NCI-H1105 treated with DMSO at 0.1 percent for 48 hours (cell line): Measurements from ENCODE around the gene PLEKHG2.

ENCODE experiments used
- DNase-seq: peaks from one replicate; lab custom pipeline; 2025; lab: John Stamatoyannopoulos, UW

PLEKHG2 gene

GRCh38 chr19:39385629-39386411 lies 26.6 kb upstream of the PLEKHG2 start:
- no peak for DNase-seq

GRCh38 chr19:39386557-39386956 lies 25.9 kb upstream of the PLEKHG2 start:
- DNase-seq: no peak

GRCh38 chr19:39388657-39389056 lies 23.8 kb upstream of the PLEKHG2 start:
- no peak for DNase-seq

GRCh38 chr19:39389631-39390414 lies 22.6 kb upstream of the PLEKHG2 start:
- no peak for DNase-seq

GRCh38 chr19:39390451-39390750 lies 22.1 kb upstream of the PLEKHG2 start:
- no peak for DNase-seq

GRCh38 chr19:39390751-39391437 lies 21.6 kb upstream of the PLEKHG2 start, which contains the start of the genes MED29 and PAF1:
Gene MED29, plus strand, starts transcription at chr19:39391378. Its CDS starts 45 bp downstream, at chr19:39391423.
Gene PAF1, minus strand, starts transcription at chr19:39391106. Its CDS starts 242 bp downstream, at chr19:39390864.
- DNase-seq: peak; percentile 100

GRCh38 chr19:39397360-39398296 lies 14.8 kb upstream of the PLEKHG2 start:
- peak; percentile 48 for DNase-seq

- no peak for DNase-seq
These were observed 14.1 kb upstream of the PLEKHG2 start for GRCh38 chr19:39398297-39398864.

GRCh38 chr19:39399668-39400050 lies 12.8 kb upstream of the PLEKHG2 start:
- no peak for DNase-seq

- DNase-seq: no peak
These were observed 12.4 kb upstream of the PLEKHG2 start for GRCh38 chr19:39400061-39400460.

GRCh38 chr19:39401070-39401548 lies 11.4 kb upstream of the PLEKHG2 start:
- no peak for DNase-seq

GRCh38 chr19:39401549-39402345 lies 10.7 kb upstream of the PLEKHG2 start:
- DNase-seq: no peak

- peak; percentile 46 for DNase-seq
These were observed 9.8 kb upstream of the PLEKHG2 start for GRCh38 chr19:39402346-39403300.

GRCh38 chr19:39403331-39404312 lies 8.8 kb upstream of the PLEKHG2 start:
- no peak for DNase-seq

- no peak for DNase-seq
These were observed 7.1 kb upstream of the PLEKHG2 start for GRCh38 chr19:39405261-39405957.

GRCh38 chr19:39405958-39406655 lies 6.4 kb upstream of the PLEKHG2 start:
- DNase-seq: no peak
